ENCODE results near the gene MED10.

- TF ChIP-seq EZH2 (IDR thresholded peaks at IDR 0.05): no peak
- no peak for TF ChIP-seq POLR2AphosphoS5 (IDR thresholded peaks at IDR 0.05; ENCODE audit: borderline replicate concordance, low read depth, low read length)
- TF ChIP-seq FOXP2 (optimal IDR thresholded peaks at IDR 0.05; ENCODE audit: control extremely low read depth, extremely low read length, insufficient read depth): no peak
Observed at GRCh38 chr5:6397536-6398269, 19.4 kb upstream of the MED10 start.

All from SK-N-MC (cell line).